Femur (tissue), 1 donor: Measurements from ENCODE around the gene RPL18.
A peak's percentile ranks its signal among the peaks of the same experiment; 100 is the strongest.

Experiments used
- DNase-seq: peaks from one replicate; pipeline ENCODE4 v3.0.0-alpha.2; 2017

RPL18 gene

DNA sequence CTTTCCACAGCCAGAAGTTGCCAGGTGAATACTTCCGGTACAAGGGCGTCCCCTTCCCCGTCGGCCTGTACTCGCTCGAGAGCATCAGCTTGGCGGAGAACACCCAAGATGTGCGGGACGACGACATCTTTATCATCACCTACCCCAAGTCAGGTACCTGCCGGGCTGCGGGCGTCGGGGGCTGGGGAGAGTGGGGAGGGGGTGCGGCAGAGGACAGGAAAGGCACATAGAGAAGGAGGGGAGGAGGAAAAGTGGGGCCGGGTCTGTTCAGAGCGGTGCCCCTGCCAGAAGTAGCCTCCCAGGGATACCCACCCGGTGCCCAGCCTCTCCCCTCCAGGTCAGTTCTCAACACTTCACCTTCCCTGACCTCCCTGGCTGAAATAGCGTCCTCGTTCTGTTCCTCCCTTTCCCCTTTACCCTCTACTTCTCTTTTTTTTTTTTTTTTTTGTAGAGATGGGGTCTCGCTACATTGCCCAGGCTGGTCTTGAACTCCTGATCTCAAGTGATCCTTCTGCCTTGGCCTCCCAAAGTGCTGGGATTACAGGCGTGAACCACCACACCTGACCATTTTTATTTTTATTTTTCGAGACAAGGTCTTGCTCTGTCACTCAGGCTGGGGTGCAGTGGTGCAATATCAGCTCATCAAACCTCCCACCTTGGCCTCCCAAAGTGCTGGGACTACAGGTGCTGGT is 42.9 kb downstream of the RPL18 start:
- no peak for DNase-seq

DNA sequence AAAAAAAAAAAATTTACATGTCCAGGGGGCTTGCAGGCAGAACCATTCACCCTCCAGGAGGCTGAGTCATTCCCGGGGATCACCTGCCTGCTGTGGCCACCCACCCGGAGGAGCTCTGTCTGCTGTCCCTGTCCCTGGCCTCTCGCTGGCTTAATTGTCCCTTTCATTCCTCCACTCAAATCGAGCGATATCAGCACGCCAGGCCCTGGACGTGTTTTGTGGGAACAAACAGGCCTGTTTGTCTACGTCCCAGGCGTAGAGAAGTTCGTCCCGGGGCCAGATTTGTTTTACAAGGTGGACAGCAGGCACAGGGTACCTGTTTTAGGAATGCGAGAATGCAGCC is 45.8 kb downstream of the RPL18 start:
- no peak for DNase-seq

DNA sequence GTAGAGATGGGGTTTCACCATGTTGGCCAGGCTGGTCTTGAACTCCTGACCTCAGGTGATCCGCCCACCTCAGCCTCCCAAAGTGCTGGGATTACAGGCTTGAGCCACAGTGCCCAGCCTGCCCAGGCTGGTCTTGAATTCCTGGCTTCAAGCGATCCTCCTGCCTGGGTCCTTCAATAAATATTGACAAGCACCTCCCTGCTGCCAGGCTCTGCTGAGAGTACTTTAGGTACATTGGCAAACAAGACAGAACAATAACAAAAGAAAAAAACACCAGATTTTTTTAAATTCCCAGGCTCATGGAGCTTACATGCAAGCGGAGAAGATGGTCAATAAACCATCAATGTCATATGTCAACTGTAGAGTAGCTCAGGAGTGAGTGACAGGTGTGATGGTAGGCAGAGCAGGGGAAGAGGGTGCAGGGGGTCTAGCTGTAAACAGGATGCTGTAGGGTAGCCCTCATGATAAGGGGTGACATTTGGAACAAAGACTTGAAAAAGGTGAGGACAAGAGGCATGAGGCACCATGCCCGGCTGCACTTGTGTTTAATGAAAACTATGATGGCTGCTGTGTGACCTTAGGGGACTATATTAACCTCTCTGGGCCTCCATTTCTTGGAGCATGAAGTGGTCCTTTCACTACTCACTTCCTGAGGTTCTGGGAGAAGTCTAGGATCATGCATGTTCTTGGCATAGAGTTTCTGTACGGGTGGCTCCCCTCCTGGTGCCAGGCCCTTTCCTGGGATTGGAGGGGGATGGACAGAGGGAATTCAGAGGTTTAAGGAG is 47.4 kb downstream of the RPL18 start:
- no peak for DNase-seq

DNA sequence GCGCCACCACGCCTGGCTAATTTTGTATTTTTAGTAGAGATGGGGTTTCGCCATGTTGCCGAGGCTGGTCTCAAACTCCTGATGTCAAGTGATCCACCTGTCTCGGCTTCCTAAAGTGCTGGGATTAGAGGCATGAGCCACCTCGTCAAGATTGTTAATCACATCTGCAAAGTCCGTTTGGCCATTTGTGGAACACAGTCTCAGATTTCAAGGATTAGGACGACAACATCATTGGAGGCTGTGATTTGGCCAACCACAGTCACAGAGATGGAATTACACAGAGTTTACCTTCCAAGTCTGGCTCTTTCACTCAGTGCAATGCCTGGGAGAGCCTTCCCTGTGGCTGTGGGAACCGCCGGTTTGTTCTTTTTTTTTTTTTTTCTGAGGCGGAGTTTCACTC is 49.2 kb downstream of the RPL18 start:
- DNase-seq = peak; percentile 51

DNA sequence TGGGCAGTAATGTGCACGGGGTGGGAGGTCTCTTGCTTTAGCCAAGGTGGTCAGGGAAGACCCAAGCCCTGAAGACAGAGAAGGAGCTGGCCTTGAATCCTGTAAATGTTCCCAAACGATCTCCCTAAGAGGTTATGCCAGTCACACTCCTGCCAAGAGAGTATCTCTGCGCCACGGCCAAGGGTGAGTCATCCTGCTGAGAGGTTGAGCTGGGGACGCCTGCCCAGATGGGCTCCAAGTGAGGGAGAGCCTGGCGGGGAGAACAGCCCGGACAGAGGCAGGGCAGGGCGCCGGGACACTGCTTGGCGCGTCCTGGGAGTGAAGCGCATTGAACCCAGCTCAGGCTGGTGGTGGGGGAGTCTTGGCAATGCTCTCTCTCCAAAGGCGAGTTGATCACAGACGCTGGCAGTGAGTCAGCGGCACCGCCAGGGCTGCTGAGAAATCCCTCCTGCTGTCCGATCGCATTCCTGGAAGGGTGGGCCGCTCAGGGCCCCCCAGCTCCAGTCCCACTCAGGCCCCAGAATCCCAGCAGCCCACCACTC is 50.6 kb downstream of the RPL18 start:
- DNase-seq = peak; percentile 89
